ENCODE results near the gene ALDH16A1. TPM values are rescaled to one million over a fixed set of nuclear protein-coding genes. Genes with fewer than 3 reads are reported as not detected.

ALDH16A1 gene
- total RNA-seq, 2 experiments from 2014 or later: 43.7 to 44.2 TPM

DNA sequence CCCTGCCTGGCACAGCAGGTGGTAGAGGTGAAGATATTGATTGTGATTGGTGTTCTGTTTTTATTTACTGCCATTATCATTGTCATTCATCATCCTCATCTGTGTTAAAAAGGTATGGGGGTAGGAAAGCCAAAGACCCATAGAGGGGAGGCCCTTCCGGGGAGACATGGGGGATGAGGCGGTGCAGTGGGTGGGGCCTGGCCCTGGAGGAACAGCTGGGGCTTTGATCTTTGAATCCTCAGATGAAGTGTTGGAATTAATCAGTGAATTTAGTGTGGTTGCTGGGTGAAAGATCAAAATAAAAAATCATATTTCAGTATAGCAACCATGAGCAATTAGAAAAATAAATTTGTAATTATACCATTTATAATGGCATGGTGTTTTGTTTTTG is 37.2 kb upstream of the ALDH16A1 start:
- no peak for DNase-seq
- Mint-ChIP-seq H3K4me1 (ENCODE audit: low read depth) (peaks cover 19% of the 10 kb centered on the region), H3K4me3 (no peak overlapping the region), H3K36me3 (no peaks in the 10 kb centered on the region), H3K27me3 (peaks cover 14% of the 10 kb centered on the region), H3K9me3 (no peaks in the 10 kb centered on the region), H3K27ac (no peak overlapping the region)
- ChIA-PET POLR2A (no interaction called here), CTCF (interaction anchor here (1.1 kb wide), 1 partner anchor 9 kb away, joined by 3 read pairs; no protein-coding TSS in a partner anchor)
- intact Hi-C loops (cut with micrococcal nuclease): no loop called here

DNA sequence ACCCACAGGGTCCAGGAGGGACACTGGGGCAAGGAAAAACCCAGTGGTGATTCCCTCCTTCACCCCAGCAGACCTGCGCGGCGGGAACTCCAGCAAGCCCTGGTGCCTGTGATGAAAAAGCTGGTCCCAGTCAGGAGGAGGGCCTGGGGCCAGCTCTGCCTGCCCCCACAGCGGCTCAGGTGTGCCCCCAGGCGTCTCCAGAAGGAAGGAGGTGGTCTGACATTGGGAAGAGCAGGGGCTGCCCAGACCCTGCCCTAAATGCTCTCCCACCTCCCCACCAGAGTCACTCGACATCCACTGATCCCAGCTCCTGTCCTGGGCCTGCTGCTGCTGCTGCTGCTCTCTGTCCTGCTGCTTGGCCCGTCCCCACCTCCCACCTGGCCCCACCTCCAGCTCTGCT is 35.9 kb upstream of the ALDH16A1 start:
- no peaks in the 10 kb centered on the region for H3K9me3 Mint-ChIP-seq
- H3K4me3 Mint-ChIP-seq: no peak overlapping the region
- intact Hi-C loops (cut with micrococcal nuclease): no loop called here
- no peak for DNase-seq
- H3K27ac Mint-ChIP-seq: no peak overlapping the region
- no peaks in the 10 kb centered on the region for H3K36me3 Mint-ChIP-seq
- POLR2A ChIA-PET: no interaction called here
- H3K4me1 Mint-ChIP-seq (ENCODE audit: low read depth): peaks cover 18% of the 10 kb centered on the region
- peaks cover 26% of the 10 kb centered on the region for H3K27me3 Mint-ChIP-seq
- CTCF ChIA-PET: interaction anchor here (1.1 to 2.4 kb wide), 2 partner anchors 10 to 25 kb away, joined by 3 to 10 read pairs; no protein-coding TSS in a partner anchor

GRCh38 chr19:49418511-49418910 is 34.5 kb upstream of the ALDH16A1 start:
- Mint-ChIP-seq H3K4me3 (no peak overlapping the region), H3K27me3 (peaks cover 35% of the 10 kb centered on the region), H3K4me1 (ENCODE audit: low read depth) (peaks cover 23% of the 10 kb centered on the region), H3K9me3 (no peaks in the 10 kb centered on the region), H3K36me3 (no peaks in the 10 kb centered on the region), H3K27ac (no peak overlapping the region)
- POLR2A ChIA-PET: no interaction called here
- CTCF ChIA-PET: interaction anchor here (1.6 to 2.4 kb wide), 3 partner anchors 16 to 220 kb away, joined by 5 to 10 read pairs (median 6); no protein-coding TSS in a partner anchor
- DNase-seq: no peak
- intact Hi-C loops (cut with micrococcal nuclease): no loop called here

DNA sequence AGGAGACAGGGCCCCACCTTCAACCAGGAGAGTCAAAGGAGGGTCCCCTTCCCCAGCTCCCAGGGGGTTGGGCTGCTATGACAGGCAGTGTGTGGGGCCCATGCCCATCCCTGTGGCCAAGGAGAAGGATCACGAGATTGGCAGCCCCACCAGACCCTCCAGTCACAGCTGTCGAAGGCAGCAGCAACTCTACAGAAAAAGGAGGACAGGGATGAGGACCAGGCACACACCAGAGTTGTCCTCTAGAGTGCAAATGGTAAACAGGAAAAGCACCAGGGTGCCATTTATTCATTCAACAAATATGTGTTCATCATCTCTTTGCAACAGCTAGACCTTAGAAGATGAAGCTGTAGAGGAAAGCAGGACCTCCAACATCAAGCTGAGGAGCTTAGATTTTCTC is 33.9 kb upstream of the ALDH16A1 start:
- Mint-ChIP-seq H3K4me1 (ENCODE audit: low read depth) (peaks cover 29% of the 10 kb centered on the region), H3K27ac (no peak overlapping the region), H3K4me3 (no peak overlapping the region), H3K9me3 (no peaks in the 10 kb centered on the region), H3K27me3 (peaks cover 41% of the 10 kb centered on the region), H3K36me3 (no peaks in the 10 kb centered on the region)
- CTCF ChIA-PET: interaction anchor here (1.6 to 2.4 kb wide), 3 partner anchors 15 to 220 kb away, joined by 5 to 10 read pairs (median 6); no protein-coding TSS in a partner anchor
- POLR2A ChIA-PET: no interaction called here
- no peak for DNase-seq
- intact Hi-C loops (cut with micrococcal nuclease): no loop called here

- CTCF ChIA-PET: interaction anchor here (0.6 to 1.3 kb wide), 5 partner anchors 19 to 322 kb away, joined by 3 to 4 read pairs (median 3); no protein-coding TSS in a partner anchor
- no peak for DNase-seq
- intact Hi-C loops (cut with micrococcal nuclease): no loop called here
- Mint-ChIP-seq H3K4me1 (ENCODE audit: low read depth) (peaks cover 29% of the 10 kb centered on the region), H3K27me3 (peaks cover 47% of the 10 kb centered on the region), H3K4me3 (no peak overlapping the region), H3K27ac (no peak overlapping the region), H3K9me3 (no peaks in the 10 kb centered on the region), H3K36me3 (no peaks in the 10 kb centered on the region)
- POLR2A ChIA-PET: no interaction called here
These were observed 32.8 kb upstream of the ALDH16A1 start for GRCh38 chr19:49420227-49420626.

DNA sequence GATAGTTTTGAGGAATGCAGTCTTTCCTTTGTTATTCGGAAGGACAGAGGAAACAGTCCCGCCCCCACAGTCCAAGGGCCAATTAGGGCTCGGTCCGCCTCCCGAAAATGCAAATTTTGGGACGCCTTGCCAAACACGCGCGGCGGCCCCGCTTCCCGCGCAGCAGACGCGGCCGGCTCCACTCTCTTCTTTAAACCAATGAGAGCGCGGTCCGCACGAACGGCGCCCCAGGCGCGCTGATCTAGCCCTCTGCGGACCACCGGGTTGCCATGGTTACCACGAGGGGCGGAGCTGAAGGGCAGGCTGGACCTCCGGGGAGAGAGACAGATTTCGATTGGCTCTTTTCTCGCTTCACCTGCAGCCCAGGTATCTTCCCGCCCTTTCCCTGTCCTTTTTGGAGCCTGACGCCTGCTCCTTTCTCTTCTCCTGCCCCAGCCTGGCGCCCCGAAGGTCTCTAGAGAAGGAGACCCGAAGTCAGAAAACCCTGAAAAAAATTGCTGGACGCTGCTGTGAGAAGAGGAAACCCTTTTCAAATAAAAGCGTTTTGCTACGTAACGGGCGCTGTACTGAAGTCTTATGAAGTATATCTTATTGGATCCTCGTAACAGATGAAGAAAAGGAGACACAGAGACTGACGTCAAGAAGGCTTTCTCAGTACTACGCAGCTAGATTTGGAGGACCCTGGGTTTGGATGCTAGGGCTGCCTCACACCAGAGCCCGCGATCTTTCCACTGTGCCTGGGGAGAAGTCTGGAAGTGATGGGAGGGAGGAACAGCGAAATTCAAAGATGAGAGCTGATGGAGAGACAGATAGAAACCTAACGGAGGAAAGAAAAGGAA is 31.8 kb upstream of the ALDH16A1 start:
- peaks cover 57% of the 10 kb centered on the region for H3K27me3 Mint-ChIP-seq
- POLR2A ChIA-PET: interaction anchor here (1.3 kb wide), 1 partner anchor 12 kb away, joined by 3 read pairs; no protein-coding TSS in a partner anchor
- peak overlapping the region; percentile 28 for H3K4me3 Mint-ChIP-seq
- intact Hi-C loops (cut with micrococcal nuclease): no loop called here
- CTCF ChIA-PET: interaction anchor here (0.8 to 1.7 kb wide), 6 partner anchors 10 to 323 kb away, joined by 3 to 5 read pairs (median 4); no protein-coding TSS in a partner anchor
- H3K4me1 Mint-ChIP-seq (ENCODE audit: low read depth): peaks cover 28% of the 10 kb centered on the region
- H3K9me3 Mint-ChIP-seq: no peaks in the 10 kb centered on the region
- no peaks in the 10 kb centered on the region for H3K36me3 Mint-ChIP-seq
- peak; percentile 68 for DNase-seq
- no peak overlapping the region for H3K27ac Mint-ChIP-seq

DNA sequence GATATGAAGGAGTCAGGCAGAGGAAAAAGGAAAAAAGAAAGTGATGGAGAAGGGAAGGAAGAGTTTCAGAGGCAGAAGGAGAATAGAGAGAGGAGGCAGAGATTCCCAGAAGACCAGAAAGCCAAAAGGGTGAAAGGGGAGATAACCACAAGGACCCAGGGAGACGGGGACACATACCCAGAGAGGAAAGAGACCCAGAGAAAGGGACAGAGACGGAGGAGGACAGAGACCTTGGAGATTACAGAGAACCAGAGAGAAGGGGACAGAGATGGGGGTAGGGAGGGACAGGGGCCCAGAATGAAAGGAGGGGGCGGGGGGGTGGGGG is 31.2 kb upstream of the ALDH16A1 start:
- Mint-ChIP-seq H3K4me3 (peak overlapping the region; percentile 28), H3K9me3 (no peaks in the 10 kb centered on the region), H3K4me1 (ENCODE audit: low read depth) (peaks cover 32% of the 10 kb centered on the region), H3K36me3 (no peaks in the 10 kb centered on the region), H3K27ac (no peak overlapping the region), H3K27me3 (peaks cover 63% of the 10 kb centered on the region)
- POLR2A ChIA-PET: interaction anchor here (1.3 kb wide), 1 partner anchor 13 kb away, joined by 3 read pairs; no protein-coding TSS in a partner anchor
- CTCF ChIA-PET: interaction anchor here (0.9 to 1.7 kb wide), 4 partner anchors 9 to 18 kb away, joined by 3 to 5 read pairs (median 4); no protein-coding TSS in a partner anchor
- DNase-seq: no peak
- intact Hi-C loops (cut with micrococcal nuclease): no loop called here

- CTCF ChIA-PET: interaction anchor here (0.9 to 1.7 kb wide), 3 partner anchors 11 to 17 kb away, joined by 3 to 5 read pairs (median 4); no protein-coding TSS in a partner anchor
- peaks cover 69% of the 10 kb centered on the region for H3K27me3 Mint-ChIP-seq
- POLR2A ChIA-PET: interaction anchor here (1.3 kb wide), 1 partner anchor 13 kb away, joined by 3 read pairs; no protein-coding TSS in a partner anchor
- peaks cover 36% of the 10 kb centered on the region for H3K4me1 Mint-ChIP-seq (ENCODE audit: low read depth)
- peak; percentile 79 for DNase-seq
- no peaks in the 10 kb centered on the region for H3K9me3 Mint-ChIP-seq
- intact Hi-C loops (cut with micrococcal nuclease): no loop called here
- H3K4me3 Mint-ChIP-seq: peak overlapping the region; percentile 60
- H3K27ac Mint-ChIP-seq: no peak overlapping the region
- no peaks in the 10 kb centered on the region for H3K36me3 Mint-ChIP-seq
These were observed 30.5 kb upstream of the ALDH16A1 start for GRCh38 chr19:49422407-49423070.

DNA sequence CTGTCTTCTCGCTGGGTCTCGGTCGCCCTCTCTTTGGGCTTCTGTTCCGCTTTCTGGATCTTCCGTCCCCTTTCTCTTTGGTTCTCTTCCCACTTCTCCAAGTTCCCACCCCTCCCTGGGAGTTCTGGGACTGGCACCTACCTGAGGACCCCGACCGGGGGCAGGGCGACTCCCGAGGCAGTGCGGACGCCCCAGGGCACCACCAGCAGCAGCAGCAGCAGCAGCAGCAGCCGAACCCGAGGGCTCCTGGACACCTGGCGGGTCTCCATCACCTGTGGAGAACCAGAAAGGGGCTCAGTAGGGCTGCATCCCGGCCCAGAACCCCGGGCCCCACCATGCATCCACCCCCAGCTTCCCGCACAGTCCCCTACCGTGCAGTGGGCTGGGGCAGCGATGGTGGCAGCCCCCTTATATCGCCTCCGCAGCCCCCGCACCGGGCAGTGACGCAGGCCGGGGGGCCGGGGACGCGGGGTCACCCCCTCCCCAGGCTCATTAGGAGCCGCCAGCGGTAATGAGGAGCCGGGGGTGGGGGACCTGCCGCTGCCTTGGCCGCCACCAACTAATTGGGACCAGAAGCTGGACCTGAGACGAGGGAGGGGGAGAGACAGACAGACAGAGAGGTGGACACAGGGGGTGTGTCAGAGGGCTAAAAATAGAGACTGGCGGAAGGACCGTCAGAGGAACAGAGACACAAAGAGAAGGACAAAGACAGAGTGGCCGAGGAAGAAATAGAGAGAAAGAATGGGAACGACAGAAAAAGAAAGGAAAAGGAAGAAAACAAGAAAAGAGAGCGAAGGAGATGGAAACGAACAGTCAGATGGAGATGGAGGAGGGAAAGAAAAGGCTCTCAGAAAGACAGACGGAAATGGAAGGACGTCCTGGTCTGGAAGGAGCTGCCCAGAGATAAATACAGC is 29.7 kb upstream of the ALDH16A1 start, which contains the start of gene PTH2:
Gene PTH2, minus strand, starts transcription at position 371 of the 914 bp plus-strand sequence. Its CDS starts 102 bp downstream, at position 269.
- H3K27me3 Mint-ChIP-seq: peaks cover 73% of the 10 kb centered on the region
- H3K9me3 Mint-ChIP-seq: no peaks in the 10 kb centered on the region
- no peaks in the 10 kb centered on the region for H3K36me3 Mint-ChIP-seq
- intact Hi-C loops (cut with micrococcal nuclease): no loop called here
- no peak within 1 kb of the TSS for H3K27ac Mint-ChIP-seq
- ChIA-PET POLR2A (no interaction called here), CTCF (interaction anchor here (1.2 to 1.7 kb wide), 4 partner anchors 13 to 293 kb away, joined by 3 to 5 read pairs (median 4); no protein-coding TSS in a partner anchor)
- peaks cover 43% of the 10 kb centered on the region for H3K4me1 Mint-ChIP-seq (ENCODE audit: low read depth)
- no peak for DNase-seq
- H3K4me3 Mint-ChIP-seq: peak within 1 kb of the TSS; percentile 60

GRCh38 chr19:49423985-49424303 is 29.1 kb upstream of the ALDH16A1 start:
- intact Hi-C loops (cut with micrococcal nuclease): no loop called here
- ChIA-PET POLR2A (no interaction called here), CTCF (interaction anchor here (1.2 to 1.5 kb wide), 3 partner anchors 14 to 294 kb away, joined by 3 to 5 read pairs (median 4); no protein-coding TSS in a partner anchor)
- Mint-ChIP-seq H3K36me3 (no peaks in the 10 kb centered on the region), H3K4me3 (peak overlapping the region; percentile 1), H3K9me3 (no peaks in the 10 kb centered on the region), H3K4me1 (ENCODE audit: low read depth) (peaks cover 47% of the 10 kb centered on the region), H3K27ac (no peak overlapping the region), H3K27me3 (peaks cover 77% of the 10 kb centered on the region)
- no peak for DNase-seq

DNA sequence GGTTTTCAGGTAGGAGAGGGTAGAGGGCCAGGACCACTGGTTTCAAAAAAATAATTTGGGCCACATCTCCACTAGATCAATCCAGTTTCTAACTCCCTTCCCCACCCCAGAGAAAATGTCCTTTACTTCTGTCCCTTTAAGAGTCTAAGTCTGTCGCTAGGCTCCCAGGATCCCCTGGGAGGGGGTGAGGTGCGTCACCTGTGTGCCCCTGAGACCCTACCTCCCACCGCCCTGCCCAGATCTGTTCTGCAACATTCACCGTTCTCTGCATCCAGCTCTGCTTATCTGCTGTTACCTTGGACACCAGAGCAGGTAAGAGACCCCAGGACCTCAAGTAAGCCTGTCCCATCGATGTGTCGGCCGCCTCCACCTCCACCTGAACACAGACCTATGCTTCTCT is 27.8 kb upstream of the ALDH16A1 start, which contains the start of gene GFY:
Gene GFY, plus strand, starts transcription at position 211 of the 400 bp plus-strand sequence. CDS start 1,043 bp downstream, outside the sequence.
- DNase-seq: no peak
- Mint-ChIP-seq H3K27ac (no peak within 1 kb of the TSS), H3K9me3 (no peaks in the 10 kb centered on the region), H3K36me3 (no peaks in the 10 kb centered on the region), H3K4me3 (no peak within 1 kb of the TSS), H3K27me3 (peaks cover 81% of the 10 kb centered on the region), H3K4me1 (ENCODE audit: low read depth) (peaks cover 47% of the 10 kb centered on the region)
- intact Hi-C loops (cut with micrococcal nuclease): no loop called here
- POLR2A ChIA-PET: interaction anchor here (0.9 kb wide), 1 partner anchor 9 kb away, joined by 4 read pairs; no protein-coding TSS in a partner anchor
- CTCF ChIA-PET: interaction anchor here (0.7 to 1.5 kb wide), 2 partner anchors 15 to 33 kb away, joined by 4 read pairs; no protein-coding TSS in a partner anchor

All from activated CD4-positive, alpha-beta memory T cell treated with anti-CD3 and anti-CD28 coated beads for 36 hours (primary cell).